HG03045 (cell line): ENCODE data around the gene TLX1.

ENCODE experiments used
- ATAC-seq: cut with Tn5 transposase; IDR thresholded peaks from one replicate; pipeline ENCODE4 v1.9.1; 2021; ENCODE audit warnings: mild to moderate bottlenecking, moderate library complexity; ENCODE audit not compliant: unreplicated experiment

The TLX1 gene

DNA sequence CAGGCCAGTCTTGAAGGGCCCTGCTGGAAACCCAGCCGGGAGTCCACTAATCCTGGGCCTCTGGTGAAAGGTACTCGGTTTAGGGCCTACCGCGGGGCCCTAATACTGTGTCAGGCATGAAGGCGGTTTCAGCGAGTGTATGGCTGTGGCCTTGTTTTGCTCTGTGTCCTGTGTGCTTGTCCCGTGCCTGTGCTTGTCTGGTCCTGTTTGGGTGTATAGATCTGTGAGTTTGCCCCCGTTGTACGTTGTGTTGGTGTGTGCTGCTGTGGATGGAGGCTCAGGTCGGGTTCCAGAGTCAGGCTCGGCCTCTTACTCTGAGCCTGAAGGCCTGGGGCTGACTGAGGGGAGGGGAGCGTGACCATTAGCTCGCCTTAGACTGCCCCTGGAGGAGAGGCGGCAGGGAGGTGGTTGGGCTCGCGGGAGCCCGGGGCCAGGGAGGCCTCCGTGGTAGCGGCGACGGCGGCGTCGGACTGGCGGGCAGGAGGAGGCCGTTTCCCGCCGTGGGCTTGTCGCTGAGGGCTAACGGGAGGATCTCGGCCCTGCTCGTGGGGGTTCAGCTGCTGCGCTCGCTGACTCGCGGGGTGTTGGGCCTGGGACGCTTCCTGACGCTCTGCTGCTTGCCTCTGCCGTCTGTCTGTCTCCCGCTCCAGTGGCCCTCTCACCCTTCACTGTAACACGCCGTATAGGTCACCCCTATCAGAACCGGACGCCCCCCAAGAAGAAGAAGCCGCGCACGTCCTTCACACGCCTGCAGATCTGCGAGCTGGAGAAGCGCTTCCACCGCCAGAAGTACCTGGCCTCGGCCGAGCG lies 2.6 kb downstream of the TLX1 start:
- no peak for ATAC-seq

GRCh38 chr10:101134299-101135127 lies 3.4 kb downstream of the TLX1 start:
- ATAC-seq, result no peak

DNA sequence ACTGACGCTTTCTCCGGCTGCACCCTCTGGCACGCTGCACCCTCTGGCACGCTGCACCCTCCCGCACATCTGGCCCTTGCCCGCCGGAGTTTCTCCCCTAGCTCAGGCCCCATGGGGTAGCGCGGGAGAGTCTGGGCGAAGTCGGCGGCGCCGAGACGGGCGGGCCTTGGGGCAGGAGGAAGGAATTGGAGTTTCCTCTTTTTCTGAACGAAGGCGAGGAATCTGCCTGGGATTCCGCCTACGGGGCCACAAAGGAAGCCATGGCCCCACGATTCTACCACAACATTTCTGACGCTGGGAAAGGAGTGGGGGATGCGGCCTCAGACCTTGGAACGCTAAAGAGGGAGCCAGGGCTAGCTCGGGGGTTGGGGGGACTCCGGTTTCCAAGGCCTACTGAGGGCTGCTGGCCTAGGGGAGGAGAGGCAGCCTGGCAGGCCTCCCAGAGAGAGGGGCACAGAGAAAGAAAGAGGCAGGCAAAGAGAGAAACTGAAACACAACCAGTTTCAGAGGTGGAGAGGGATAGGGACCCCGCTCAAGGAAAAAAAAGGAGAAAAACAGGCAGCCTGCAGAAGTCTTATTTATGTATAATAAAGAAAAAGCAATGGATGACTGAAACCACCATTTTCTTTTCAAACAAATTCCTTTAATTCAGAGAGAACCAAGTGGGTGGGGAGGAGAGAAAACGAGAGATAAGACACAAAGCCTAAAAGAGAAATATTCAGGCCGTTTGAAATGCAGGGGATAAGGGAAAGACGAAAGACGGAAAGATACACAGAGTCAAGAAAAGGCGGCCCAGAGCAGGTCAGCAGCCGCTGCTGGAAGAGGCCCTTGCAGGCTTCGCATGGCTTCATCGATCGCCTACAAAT lies 4.3 kb downstream of the TLX1 start:
- no peak for ATAC-seq

GRCh38 chr10:101136007-101136707 lies 5.1 kb downstream of the TLX1 start:
- no peak for ATAC-seq

DNA sequence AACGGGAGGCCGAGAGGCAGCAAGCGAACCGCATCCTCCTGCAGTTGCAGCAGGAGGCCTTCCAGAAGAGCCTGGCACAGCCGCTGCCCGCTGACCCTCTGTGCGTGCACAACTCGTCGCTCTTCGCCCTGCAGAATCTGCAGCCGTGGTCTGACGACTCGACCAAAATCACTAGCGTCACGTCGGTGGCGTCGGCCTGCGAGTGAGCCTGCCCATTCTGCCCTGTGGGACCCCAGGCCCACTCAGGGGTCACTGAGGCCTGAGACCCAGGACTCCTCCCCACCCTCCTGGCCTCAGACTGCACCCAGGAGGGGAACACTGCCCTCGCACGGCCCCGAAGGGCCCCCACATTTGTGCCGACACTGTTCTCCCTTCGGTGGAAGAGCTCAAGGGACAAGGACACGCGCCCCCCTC lies 5.6 kb downstream of the TLX1 start:
- ATAC-seq, result no peak

DNA sequence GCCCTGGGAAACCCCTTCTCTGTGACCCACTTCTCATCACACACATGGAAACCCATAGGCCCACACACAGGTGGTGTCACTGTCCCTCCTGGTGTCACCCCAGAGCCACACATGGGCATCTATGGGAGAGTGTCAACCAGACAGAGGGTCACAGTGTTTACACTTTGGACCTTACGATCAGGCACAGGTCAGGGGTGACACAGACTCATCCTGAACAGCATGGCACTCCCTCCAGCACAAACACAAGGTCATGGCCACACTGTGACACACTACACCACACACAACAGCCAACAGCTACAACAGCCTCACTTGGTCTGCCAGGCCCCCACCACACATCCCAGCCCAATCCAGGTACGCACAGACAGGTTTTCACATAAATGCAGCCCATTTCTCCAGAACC lies 6.2 kb downstream of the TLX1 start:
- no peak for ATAC-seq

DNA sequence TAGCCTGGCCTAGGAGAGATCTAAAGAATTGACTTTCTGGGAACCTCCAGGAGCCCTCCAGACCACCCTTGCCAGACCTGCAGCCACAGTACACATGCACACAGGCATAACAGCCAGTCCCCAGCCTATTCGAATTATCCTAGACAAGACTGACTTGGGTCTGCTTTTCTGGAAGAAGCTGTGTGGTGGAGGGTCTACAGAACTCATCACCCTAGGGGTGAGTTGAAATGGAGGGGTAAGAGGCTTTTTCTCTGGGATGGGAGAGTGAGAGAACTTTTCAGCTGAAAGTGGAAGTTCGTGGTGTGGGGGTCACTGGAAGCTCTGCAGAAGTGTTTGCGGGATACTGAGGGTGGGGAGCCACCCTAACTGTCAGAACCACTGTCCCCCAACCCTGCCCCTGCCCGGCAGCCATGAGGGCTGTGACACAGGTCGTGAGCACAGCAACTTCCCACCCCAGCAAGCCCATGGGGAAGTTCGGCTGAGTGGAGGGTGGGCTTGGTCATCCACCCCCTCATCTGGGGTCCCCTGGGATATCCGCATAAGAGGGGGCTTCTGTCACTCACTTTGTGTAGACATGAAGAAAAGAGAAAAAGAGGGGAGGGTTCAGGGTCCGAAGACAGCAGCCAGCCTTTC lies 7.8 kb downstream of the TLX1 start:
- ATAC-seq, result no peak

GRCh38 chr10:101139421-101139911 lies 8.4 kb downstream of the TLX1 start:
- ATAC-seq, result no peak

- ATAC-seq, result no peak
Observed at GRCh38 chr10:101140084-101140949, 9.2 kb downstream of the TLX1 start.

DNA sequence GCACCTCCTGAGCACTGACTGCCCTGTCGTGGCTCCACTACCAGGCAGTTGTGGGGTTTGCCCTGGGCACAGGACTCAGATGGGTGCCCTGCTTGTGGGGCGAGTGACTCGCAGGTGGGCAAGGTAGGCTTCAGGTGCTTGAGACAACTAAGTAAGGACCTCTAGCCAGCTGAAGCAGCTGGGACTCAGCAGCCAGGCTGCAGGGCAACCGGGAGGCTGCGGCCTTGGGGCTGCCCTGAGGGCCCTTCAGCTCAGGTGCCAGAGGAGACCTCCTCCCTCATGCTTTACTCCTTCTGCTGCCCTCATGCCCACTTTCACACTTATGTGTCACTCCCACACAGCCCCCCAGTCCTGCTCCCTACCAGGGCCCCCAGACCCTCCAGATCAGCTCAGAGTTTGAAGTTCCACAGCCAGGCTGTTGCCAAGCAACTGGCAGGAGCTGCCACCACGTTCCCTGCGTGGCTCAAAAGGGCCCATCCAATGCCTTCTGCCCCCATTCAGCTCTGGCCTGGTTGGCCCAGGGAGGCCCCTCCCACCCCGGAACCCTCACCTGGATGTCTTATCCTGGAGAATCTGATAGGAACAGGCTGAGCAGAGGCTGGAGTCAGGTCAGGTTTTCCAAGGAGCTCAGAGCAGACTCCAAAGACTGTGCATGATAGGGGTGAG lies 10.0 kb downstream of the TLX1 start:
- no peak for ATAC-seq

DNA sequence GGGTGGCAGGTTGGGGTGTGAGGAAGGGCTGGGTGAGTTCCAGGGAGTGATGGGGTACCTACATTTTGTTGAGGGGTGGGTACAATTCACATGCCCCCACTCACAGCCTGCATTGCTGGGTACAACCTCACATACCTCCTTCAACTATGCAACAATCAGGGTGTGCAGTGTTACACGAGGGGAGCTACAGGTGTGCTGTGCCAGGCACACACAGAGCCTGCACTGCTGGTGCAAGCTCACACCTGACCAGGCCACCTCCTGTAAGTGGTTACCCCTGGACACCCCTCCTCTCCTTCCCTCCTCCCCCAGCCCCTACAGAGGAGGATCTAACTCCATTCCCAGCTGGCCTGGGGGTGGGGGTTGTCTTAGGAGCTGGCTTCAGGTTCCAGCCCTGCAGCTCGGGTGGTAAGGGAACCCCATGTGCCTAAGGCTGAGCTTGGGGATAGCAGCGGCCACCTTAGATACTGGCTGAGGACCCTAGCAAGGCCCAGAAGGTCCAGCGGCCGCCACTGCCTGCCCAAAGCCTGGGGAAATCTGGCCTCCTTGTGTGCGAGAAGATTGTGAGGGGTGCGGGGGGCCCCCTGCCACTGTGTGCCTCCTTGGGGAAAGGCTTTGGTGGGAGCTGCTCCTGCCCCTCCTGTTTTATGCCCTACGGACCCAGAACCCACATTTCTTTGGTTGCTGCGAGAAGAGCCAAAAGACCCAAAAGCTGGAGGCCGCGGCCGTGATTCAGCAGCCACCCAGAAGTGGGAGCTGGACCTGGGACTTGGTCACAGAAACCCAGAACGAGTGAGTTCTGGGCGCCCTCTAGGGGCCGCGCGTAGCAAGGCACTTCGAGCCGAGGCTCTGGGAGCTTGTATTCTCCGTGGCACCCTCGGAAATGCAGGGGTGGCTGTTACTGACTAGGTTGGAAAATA lies 10.8 kb downstream of the TLX1 start:
- no peak for ATAC-seq

GRCh38 chr10:101142533-101143344 lies 11.6 kb downstream of the TLX1 start:
- ATAC-seq, result no peak

DNA sequence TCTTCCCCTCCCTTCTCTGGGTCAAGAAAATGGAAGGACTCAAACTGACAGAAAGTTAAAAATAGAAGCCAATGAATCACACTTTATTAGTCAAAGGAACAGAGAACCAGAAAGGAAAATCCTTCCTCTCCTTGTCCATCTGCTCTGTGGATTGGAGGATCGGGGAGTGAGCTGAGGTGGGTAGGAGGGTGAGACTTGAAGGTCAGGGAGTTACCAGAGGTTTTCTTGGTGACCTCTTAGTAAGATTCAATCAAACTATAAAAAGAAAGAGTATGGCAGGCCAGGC lies 12.2 kb downstream of the TLX1 start:
- ATAC-seq, result no peak

- no peak for ATAC-seq
Observed at GRCh38 chr10:101144053-101144452, 13.0 kb downstream of the TLX1 start.

DNA sequence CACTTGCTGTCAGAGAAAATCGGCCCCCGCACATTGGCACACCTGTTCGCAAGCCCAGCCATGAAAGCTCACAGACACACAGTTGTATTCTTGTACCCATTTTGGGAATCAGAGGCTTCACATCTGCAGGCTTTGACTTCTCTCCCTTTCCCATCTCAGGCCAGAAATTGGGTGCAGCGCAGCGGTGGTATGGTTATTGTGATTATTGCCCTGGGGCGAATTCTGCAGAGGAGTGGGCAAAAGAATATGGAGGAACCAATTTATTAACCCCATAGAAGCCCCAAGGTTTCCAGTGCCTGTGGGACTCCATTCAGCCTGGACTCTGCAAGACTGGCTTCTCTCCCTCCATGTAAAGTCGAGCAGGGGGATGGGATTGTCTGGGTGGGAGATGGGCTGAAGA lies 14.0 kb downstream of the TLX1 start:
- no peak for ATAC-seq

- ATAC-seq, result no peak
Observed at GRCh38 chr10:101145750-101146391, 14.8 kb downstream of the TLX1 start.
